Measurements from ENCODE around the gene USP20.
A peak's percentile ranks its signal among the peaks of the same experiment; 100 is the strongest.
"Not testable (repeated sequence)": the region's sequence is repeated elsewhere in the genome, so short reads cannot be mapped to it uniquely, and the experiment has no call there.

USP20 gene

GRCh38 chr9:129876815-129877214 lies 41.6 kb downstream of the USP20 start:
- DNase-seq, result no peak

GRCh38 chr9:129878291-129878690 lies 43.0 kb downstream of the USP20 start:
- DNase-seq, result no peak

GRCh38 chr9:129879103-129879699 lies 43.9 kb downstream of the USP20 start:
- no peak for DNase-seq

- no peak for DNase-seq
Observed at GRCh38 chr9:129879991-129880653, 44.9 kb downstream of the USP20 start.

- no peak for DNase-seq
Observed at GRCh38 chr9:129880654-129881546, 45.6 kb downstream of the USP20 start.

- DNase-seq, result no peak
Observed at GRCh38 chr9:129881547-129882324, 46.5 kb downstream of the USP20 start.

- DNase-seq, result peak; percentile 98
Observed at GRCh38 chr9:129884220-129885017, 49.2 kb downstream of the USP20 start.

GRCh38 chr9:129885018-129885669 lies 49.9 kb downstream of the USP20 start:
- DNase-seq, result peak; percentile 61

GRCh38 chr9:129885670-129886106 lies 50.4 kb downstream of the USP20 start:
- peak; percentile 95 for DNase-seq

GRCh38 chr9:129886226-129887174 lies 51.2 kb downstream of the USP20 start:
- DNase-seq, result peak; percentile 79

GRCh38 chr9:129887334-129888292 lies 52.4 kb downstream of the USP20 start:
- peak; percentile 78 for DNase-seq

- DNase-seq, result peak; percentile 95
Observed at GRCh38 chr9:129888293-129889121, 53.2 kb downstream of the USP20 start.

GRCh38 chr9:129889122-129889940 lies 54.1 kb downstream of the USP20 start:
- peak; percentile 52 for DNase-seq

- DNase-seq, result peak; percentile 88
Observed at GRCh38 chr9:129889941-129890717, 54.9 kb downstream of the USP20 start.

- not testable (repeated sequence) for DNase-seq
Observed at GRCh38 chr9:129890718-129891299, 55.6 kb downstream of the USP20 start.

- DNase-seq, result no peak
Observed at GRCh38 chr9:129891569-129891968, 56.3 kb downstream of the USP20 start.
